ENCODE data around the gene NBEAL2. TPM values are rescaled to one million over a fixed set of nuclear protein-coding genes. Genes with fewer than 3 reads are reported as not detected.

Gene NBEAL2
- total and polyA plus RNA-seq, 2 of the 8 experiments (the other 6 are each of a cell fraction or from before 2014, with no cell fraction given), result 27.3 to 46.9 TPM

DNA sequence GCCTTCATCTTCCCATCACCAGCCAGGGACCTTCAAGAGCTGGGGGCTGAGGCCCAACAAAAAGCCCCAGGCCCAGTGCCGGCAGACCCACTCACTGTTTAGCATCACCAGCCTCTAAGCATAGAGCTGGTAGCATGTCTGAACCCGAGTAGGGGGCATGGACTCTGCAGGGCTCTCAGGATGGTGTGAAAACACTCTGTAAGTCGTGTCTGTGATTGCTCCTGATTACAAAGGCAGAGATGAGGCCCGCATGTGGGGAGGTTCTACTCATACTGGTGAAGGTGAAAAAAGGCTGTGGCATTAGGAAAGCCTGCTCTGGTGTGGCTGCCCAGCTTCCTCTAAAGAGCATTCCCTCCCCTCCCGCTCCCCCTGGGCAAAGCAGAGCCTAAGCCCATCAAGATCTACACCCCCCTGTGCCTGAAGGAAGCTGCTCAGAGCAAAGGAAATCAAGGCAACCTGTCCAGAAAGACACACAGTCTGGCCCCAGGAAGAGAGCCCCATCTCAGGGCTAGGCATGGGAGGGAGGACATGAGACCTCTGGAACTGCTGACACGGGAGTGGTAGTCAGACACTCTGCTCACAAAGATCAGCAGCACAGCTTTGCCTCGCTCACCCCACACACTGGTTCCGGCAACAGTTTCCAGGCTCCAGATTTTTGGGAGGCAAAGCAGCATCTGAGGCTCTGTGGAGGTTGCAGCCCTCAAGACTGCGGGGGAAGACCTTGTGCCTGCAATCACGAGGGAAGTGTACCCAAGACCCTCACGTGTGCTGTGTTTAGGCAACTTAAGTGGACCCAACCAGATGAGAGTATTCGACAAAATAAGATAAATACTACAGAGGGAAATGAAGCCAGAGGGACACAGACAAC is 39.7 kb upstream of the NBEAL2 start:
- Histone ChIP-seq H3K9ac (replicated peaks in 1 of 4; ENCODE audit: extremely low read depth in 1 of 4, low read depth in 3 of 4, low read length in 3 of 4) (no peak overlapping the region), H3K23me2 (ENCODE audit: low read depth, low read length) (no peaks in the 10 kb centered on the region; the same call in 1 of the 2 replicates), H3K79me2 (ENCODE audit: control insufficient read depth in 1 of 2, insufficient read depth in 2 of 2, low read length in 2 of 2) (peaks cover 3 to 57% of the 10 kb centered on the region in 2 experiments; a peak in 3 of 4 replicates), H2BK120ac (replicated peaks; ENCODE audit: low read depth, low read length) (no peak overlapping the region), H3K4me3 (ENCODE audit: extremely low read depth in 1 of 4, insufficient read depth in 2 of 4, low read depth in 3 of 4, low read length in 4 of 4) (no peak overlapping the region), H3K9me3 (ENCODE audit: insufficient read depth in 2 of 2, low read depth in 1 of 2, low read length in 1 of 2) (no peaks in the 10 kb centered on the region), H3K14ac (ENCODE audit: insufficient read length) (no peak overlapping the region), H2BK20ac (ENCODE audit: low read length) (no peak overlapping the region), H3K23ac (ENCODE audit: insufficient read length) (no peak overlapping the region), H4K91ac (replicated peaks; ENCODE audit: insufficient read length, low read length) (no peak overlapping the region), H3K56ac (replicated peaks; ENCODE audit: insufficient read length, low read depth, low read length) (no peak overlapping the region), H2AK5ac (ENCODE audit: low read depth, low read length) (no peak overlapping the region), H2BK15ac (ENCODE audit: low read length) (no peak overlapping the region), H4K20me1 (replicated peaks in 1 of 2; ENCODE audit: control insufficient read depth in 1 of 2, insufficient read depth in 2 of 2, low read length in 2 of 2) (peaks cover 21 to 31% of the 10 kb centered on the region in 2 experiments), H3K79me1 (ENCODE audit: low read depth, low read length) (peaks cover 28% of the 10 kb centered on the region), H3K4me2 (ENCODE audit: insufficient read depth in 1 of 2, low read depth in 2 of 2, low read length in 2 of 2) (no peak overlapping the region), H2AFZ (ENCODE audit: low read length) (no peak overlapping the region), H2BK5ac (ENCODE audit: low read depth, low read length) (no peak overlapping the region; the same call in 1 of the 2 replicates), H4K8ac (ENCODE audit: extremely low read depth, insufficient read depth, low read length) (no peak overlapping the region), H3K36me3 (ENCODE audit: control insufficient read depth in 2 of 4, insufficient read depth in 4 of 4, low read length in 3 of 4) (peaks cover 2 to 12% (median 4%) of the 10 kb centered on the region in 4 experiments; a peak in 6 of 8 replicates), H3K4ac (replicated peaks; ENCODE audit: insufficient read length, low read depth, low read length) (no peak overlapping the region), H4K5ac (ENCODE audit: insufficient read length, low read depth, low read length) (no peak overlapping the region), H3K27me3 (replicated peaks in 1 of 4; ENCODE audit: control insufficient read depth in 3 of 4, extremely low read depth in 1 of 4, insufficient read depth in 3 of 4, low read length in 3 of 4) (no peaks in the 10 kb centered on the region), H3K27ac (ENCODE audit: low read depth, low read length) (no peak overlapping the region), H2BK12ac (ENCODE audit: low read depth, low read length) (no peak overlapping the region), H3K4me1 (replicated peaks in 1 of 4; ENCODE audit: control insufficient read depth in 3 of 4, insufficient read depth in 4 of 4, low read length in 3 of 4) (peaks cover 9 to 25% (median 13%) of the 10 kb centered on the region in 4 experiments), H3K18ac (ENCODE audit: extremely low read depth, low read length) (no peak overlapping the region)
- DNase-seq (ENCODE audit: low read depth in 1 of 2, low spot score in 2 of 2) (no peak), FAIRE-seq (no peak)
- ChIA-PET POLR2A (ENCODE audit: partially characterized antibody) (no interaction called here), CTCF (ENCODE audit: partially characterized antibody) (interaction anchor here (1.3 to 11.0 kb wide), 2 partner anchors 18 to 48 kb away, joined by 5 to 99 read pairs; no protein-coding TSS in a partner anchor)
- WGBS, 2 experiments (ENCODE audit: extremely low coverage in 1 of 2, insufficient coverage in 1 of 2, insufficient read length in 1 of 2, insufficient replicate concordance in 2 of 2, low coverage in 1 of 2, low lambda C conversion rate in 2 of 2, missing lambda C conversion rate in 1 of 2), result 96% methylated on average over 12 of the region's 12 CpGs; no CpG with 5 or more reads in 1 of the 2 experiments
- TF ChIP-seq YY1 (IDR thresholded peaks at IDR 0.05; ENCODE audit: low read depth, low read length) (no peak), FOSL1 (IDR thresholded peaks at IDR 0.05; ENCODE audit: insufficient read depth, low read depth, low read length) (no peak), HDAC2 (IDR thresholded peaks at IDR 0.05; ENCODE audit: borderline replicate concordance in 1 of 2, low read depth in 2 of 2, low read length in 2 of 2) (no peak), NRF1 (IDR thresholded peaks at IDR 0.05; ENCODE audit: low read depth, low read length) (no peak)
